Measurements from ENCODE around the gene C2orf68. TPM values are rescaled to one million over a fixed set of nuclear protein-coding genes. Genes with fewer than 3 reads are reported as not detected.

Gene C2orf68
- total and polyA plus RNA-seq, 2 donors (not counting 1 experiment from before 2014, with no cell fraction given), result 30.5 to 82.4 TPM

DNA sequence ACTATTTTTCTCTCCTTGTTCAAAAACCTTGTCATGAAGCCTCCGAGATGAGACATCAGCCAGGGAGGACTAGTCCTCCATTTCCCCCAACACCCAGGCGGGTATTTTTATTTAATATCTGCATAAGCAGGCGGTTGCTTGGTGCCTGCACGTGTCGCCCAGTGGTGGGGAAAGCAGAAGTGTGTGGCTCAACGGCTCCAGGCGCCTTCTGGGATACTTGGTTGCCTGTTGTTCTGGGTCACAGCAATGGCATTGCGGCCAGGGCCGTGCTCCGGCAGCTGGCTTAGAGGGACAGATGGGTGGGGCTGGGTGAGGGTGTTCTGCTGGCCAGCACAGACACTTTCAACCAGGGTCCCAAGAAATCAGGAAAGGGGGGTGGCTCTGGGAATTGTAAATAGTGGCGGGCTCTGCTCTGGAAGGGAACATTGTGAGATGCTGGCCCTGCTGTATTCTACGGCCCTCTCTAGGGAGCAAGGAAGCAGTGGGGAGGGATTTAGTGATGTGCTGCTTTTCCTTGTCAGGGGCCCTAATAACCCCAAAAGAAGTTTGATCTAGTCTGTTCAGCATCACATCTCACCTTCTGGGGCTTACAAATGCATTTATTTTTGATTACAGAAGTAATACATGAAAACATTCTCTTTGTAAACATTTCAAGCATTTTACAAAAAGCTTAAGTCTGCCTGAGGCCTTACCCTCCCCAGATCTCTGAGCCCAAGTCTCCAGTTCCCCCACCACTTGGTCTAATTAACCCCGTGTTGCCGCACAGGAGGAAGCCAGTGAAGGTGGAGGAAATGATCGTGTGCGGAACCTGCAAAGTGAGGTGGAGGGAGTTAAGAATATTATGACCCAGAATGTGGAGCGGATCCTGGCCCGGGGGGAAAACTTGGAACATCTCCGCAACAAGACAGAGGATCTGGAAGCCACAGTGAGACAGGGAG is 33.4 kb downstream of the C2orf68 start:
- peak; percentile 79 for ATAC-seq (ENCODE audit: low read depth)
- intact Hi-C loops (cut with micrococcal nuclease), result loop anchor here (1.0 kb wide), 2 partner anchors 17 to 34 kb away; partner anchors contain the start of genes C2orf68 and RNF181
- H3K4me2 ChIP-seq (replicated peaks; ENCODE audit: low read depth, low read length, poor library complexity, severe bottlenecking), result peak overlapping the region; percentile 96
- peaks cover 37% of the 10 kb centered on the region for H3K79me2 ChIP-seq (ENCODE audit: control insufficient read depth, insufficient read depth, low read length)
- Mint-ChIP-seq H3K4me1 (peaks cover 39% of the 10 kb centered on the region), H3K4me3 (peak overlapping the region; percentile 93), H3K27ac (peak overlapping the region; percentile 96), H3K9me3 (ENCODE audit: insufficient read depth) (no peaks in the 10 kb centered on the region), H3K27me3 (no peaks in the 10 kb centered on the region)
- H3K27ac ChIP-seq (ENCODE audit: low read length in 2 of 2), result peak overlapping the region; percentile 70 to 87
- peaks cover 7% of the 10 kb centered on the region for H4K20me1 ChIP-seq (ENCODE audit: control insufficient read depth, insufficient read depth, low read length, poor library complexity, severe bottlenecking)
- H3K4me1 ChIP-seq (ENCODE audit: control insufficient read depth in 2 of 2, insufficient read depth in 2 of 2, low read length in 2 of 2), result peaks cover 20 to 39% of the 10 kb centered on the region in 2 donors
- H3K27me3 ChIP-seq (replicated peaks in 1 of 4; ENCODE audit: control extremely low read depth in 1 of 4, control insufficient read depth in 3 of 4, insufficient read depth in 4 of 4, low read length in 3 of 4), result no peaks in the 10 kb centered on the region
- peak overlapping the region; percentile 50 to 97 (median 70) for H3K4me3 ChIP-seq (ENCODE audit: control extremely low read depth in 1 of 5, extremely low read depth in 1 of 5, insufficient read depth in 1 of 5, low read depth in 2 of 5, low read length in 4 of 5)
- DNase-seq, result peak; percentile 79
- H3K9me3 ChIP-seq (ENCODE audit: control extremely low read depth in 1 of 3, control insufficient read depth in 2 of 3, insufficient read depth in 1 of 3, low read length in 2 of 3), result no peaks in the 10 kb centered on the region
- peak overlapping the region; percentile 87 for H2AFZ ChIP-seq (ENCODE audit: insufficient read depth, low read depth, low read length, poor library complexity, severe bottlenecking)
- 3% methylated on average over 11 of the region's 19 CpGs for WGBS (ENCODE audit: insufficient coverage)
- POLR2A ChIA-PET, result interaction anchor here (0.7 to 2.1 kb wide), 5 partner anchors 9 to 40 kb away, joined by 3 to 13 read pairs (median 3); partner anchors contain the start of genes MAT2A and RNF181
- no peak for TF ChIP-seq EZH2 (IDR thresholded peaks at IDR 0.05; ENCODE audit: borderline replicate concordance, insufficient read depth, low read depth, low read length, poor library complexity, severe bottlenecking)
- TF ChIP-seq CTCF (IDR thresholded peaks at IDR 0.05), result no peak
- peaks cover 0 to 23% of the 10 kb centered on the region in 2 experiments for H3K36me3 ChIP-seq (replicated peaks in 1 of 2; ENCODE audit: control extremely low read depth in 1 of 2, control insufficient read depth in 1 of 2, extremely low read depth in 1 of 2, insufficient read depth in 2 of 2, low read length in 1 of 2)
- CTCF ChIA-PET, result interaction anchor here (1.4 to 1.5 kb wide), 3 partner anchors 9 to 59 kb away, joined by 3 to 8 read pairs (median 5); no protein-coding TSS in a partner anchor
- peak overlapping the region; percentile 91 for H3K9ac ChIP-seq (ENCODE audit: low read length)

All from B cell (primary cell).